Activated CD4-positive, alpha-beta T cell treated with anti-CD3 and anti-CD28 coated beads, Interleukin-10, Interleukin-2, amounts not matched to agents 100 ng/mL and 50 ng/mL, durations not matched to agents 16 hours and 8 hours (primary cell): ENCODE data around the gene OR10H3.
"Not testable (repeated sequence)": the region's sequence is repeated elsewhere in the genome, so short reads cannot be mapped to it uniquely, and the experiment has no call there.

ENCODE experiments used
- DNase-seq: peaks from one replicate; pipeline ENCODE4 v3.0.0-alpha.2; 2020

OR10H3 gene

GRCh38 chr19:15779756-15780476, 42.1 kb downstream of the OR10H3 start:
- DNase-seq, result no peak

DNA sequence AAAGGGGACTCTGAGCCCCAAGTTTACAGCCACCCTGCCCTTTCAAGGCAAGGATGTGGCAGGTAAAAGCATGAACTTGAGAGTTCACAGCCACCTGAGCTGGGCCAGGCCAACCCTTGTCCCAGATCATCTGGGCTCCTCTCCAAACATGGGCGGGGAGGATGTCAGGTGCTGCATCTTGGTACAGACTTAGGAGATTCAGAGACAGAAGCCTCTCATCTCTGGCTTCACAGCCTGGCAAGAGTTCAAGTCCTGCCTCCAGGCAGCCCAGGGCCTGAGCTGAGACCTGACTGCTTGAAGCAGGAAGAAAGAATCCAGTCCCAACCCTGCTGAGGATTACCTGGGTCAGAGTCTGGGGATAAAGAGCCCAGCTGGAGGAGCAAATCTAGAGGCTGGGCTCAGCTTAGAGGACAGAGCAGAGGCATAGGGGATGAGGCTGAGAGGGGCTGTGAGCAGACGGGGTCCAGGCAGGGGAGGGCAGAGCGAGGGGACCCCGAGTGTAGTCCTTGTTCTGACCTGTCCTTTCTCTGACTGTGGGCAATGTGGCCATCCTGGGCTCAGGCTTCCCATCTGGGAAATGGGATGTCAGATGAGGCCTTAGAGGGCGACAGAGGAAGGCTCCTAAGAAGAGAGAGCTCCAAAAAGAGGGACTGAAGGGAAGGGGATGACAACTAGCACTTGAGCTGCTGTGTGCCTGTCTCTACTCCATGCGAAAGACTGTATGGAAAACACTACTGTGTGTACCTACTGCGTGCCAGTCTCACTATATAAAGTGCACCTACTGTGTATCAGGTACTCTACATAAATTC, 43.0 kb downstream of the OR10H3 start:
- no peak for DNase-seq

DNA sequence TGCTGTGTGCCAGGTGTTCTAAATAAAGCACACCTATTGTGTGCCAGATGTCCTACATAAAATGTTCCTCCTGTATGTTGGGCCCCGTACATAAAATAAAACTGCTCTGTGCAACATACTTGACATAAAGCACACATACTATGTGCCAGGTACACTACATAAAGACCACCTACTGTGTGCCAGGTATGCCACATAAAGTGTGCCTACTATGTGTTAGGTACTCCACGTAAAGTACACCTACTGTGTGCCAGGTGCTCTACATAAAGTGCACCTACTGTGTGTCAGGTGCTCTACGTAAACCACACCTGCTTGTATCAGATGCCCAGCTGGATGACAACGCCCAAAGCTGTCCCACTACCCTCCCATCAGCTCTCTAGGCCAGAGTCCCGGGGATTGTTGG, 43.9 kb downstream of the OR10H3 start:
- DNase-seq, result no peak

DNA sequence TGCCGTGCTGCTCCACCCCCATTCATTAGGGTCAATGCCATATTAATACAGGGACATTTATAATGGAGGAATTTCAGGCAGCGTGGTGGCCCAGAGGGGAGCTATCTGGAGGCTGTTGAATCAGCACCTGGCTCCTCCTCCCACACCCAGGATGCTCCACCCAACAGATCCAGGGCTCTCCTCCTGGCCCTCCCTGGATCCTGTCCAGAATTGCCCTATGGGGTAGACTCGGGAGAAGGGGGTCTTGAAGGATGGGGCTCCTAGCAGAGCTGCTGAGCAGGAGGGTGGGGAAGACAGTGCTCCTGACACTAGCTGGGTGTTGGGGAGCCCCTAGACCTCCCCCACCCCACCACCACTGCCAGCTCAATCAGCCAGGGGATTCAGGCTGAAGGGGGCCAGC, 44.4 kb downstream of the OR10H3 start:
- DNase-seq, result no peak

GRCh38 chr19:15782896-15783295, 45.1 kb downstream of the OR10H3 start:
- DNase-seq, result not testable (repeated sequence)

- DNase-seq, result no peak
These were observed 49.9 kb downstream of the OR10H3 start, which contains the start of gene OR10H5 for GRCh38 chr19:15787611-15788155. Gene OR10H5 (plus strand): TSS chr19:15787661. CDS start chr19:15794049, 6,388 bp downstream.

DNA sequence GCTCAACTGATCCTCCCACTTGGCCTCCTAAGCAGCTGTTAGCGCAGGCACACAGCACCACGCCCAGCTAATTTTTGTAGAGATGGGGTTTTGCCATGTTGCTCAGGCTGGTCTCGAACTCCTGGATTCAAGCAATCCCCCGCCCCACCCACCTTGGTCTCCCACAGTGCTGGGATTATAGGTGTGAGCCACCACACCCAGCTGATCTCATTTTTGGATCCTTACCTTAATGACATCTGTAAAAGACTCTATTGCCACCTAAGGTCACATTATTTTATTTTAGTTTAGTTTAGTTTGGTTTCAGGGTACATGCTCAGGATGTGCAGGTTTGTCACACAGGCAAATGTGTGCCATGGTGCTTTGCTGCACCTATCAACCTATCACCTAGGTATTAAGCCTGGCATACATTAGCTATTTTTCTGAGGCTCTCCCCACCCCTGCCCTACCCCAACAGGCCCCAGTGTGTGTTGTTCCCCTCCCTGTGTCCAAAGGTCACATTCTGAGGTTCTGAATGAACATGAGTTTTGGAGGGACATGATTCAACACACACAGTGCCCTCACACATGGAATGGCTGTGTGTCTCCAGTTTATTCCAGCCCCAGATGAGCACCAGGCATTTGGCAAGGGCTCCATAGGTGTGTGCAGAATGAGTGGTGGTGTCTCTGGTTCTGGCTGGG, 50.9 kb downstream of the OR10H3 start:
- DNase-seq, result no peak

- DNase-seq, result no peak
These were observed 52.3 kb downstream of the OR10H3 start for GRCh38 chr19:15790096-15790495.
